Naive thymus-derived CD4-positive, alpha-beta T cell (primary cell): ENCODE results near the gene SIGLEC6. TPM values are rescaled to one million over a fixed set of nuclear protein-coding genes. Genes with fewer than 3 reads are reported as not detected.

Source experiments
- ATAC-seq: fragments of 150-1000 bp; cut with Tn5 transposase; 2 replicates; pipeline ENCODE4 v1.10.0; 2021; ENCODE audit warnings: mild to moderate bottlenecking, moderate library complexity
- CTCF ChIA-PET: fragments of 350-600 bp; sonication (Branson Sonifier 250); formaldehyde crosslinking; loops from one replicate; lab custom pipeline; 2021; ENCODE audit warnings: antibody characterized with exemption; lab: Charles Lee
- POLR2A ChIA-PET: fragments of 350-600 bp; sonication (Branson Sonifier 250); formaldehyde crosslinking; loops from one replicate; lab custom pipeline; 2021; ENCODE audit warnings: antibody characterized with exemption, inconsistent platforms; lab: Charles Lee
- DNase-seq, 9 donors: peaks; one replicate each; pipeline versions ENCODE4 v3.0.0 to v3.0.0-alpha.2; 2020 to 2022; ENCODE audit warnings: mixed read lengths in 1 of 9
- H3K27ac ChIP-seq: one replicate; pipeline ENCODE4 v1.7.0; 2013; ENCODE audit warnings: mild to moderate bottlenecking, low read depth, low read length, moderate library complexity
- H3K27me3 ChIP-seq, 2 donors: one replicate each; pipeline ENCODE4 v1.7.0; 2013; ENCODE audit warnings: low read length in 2 of 2, mild to moderate bottlenecking in 2 of 2, moderate library complexity in 2 of 2; ENCODE audit not compliant: control insufficient read depth in 2 of 2, insufficient read depth in 2 of 2
- H3K36me3 ChIP-seq, 3 experiments: 1 replicate in 2 of 3; 2 replicates in 1 of 3; pipeline ENCODE4 v1.7.0; 2013; ENCODE audit warnings: low read length in 3 of 3, mild to moderate bottlenecking in 3 of 3, moderate library complexity in 1 of 3; ENCODE audit not compliant: insufficient read depth in 3 of 3, control insufficient read depth in 2 of 3
- H3K4me1 ChIP-seq, 2 donors: one replicate each; pipeline ENCODE4 v1.7.0; 2013; ENCODE audit warnings: low read length in 2 of 2, mild to moderate bottlenecking in 2 of 2, moderate library complexity in 1 of 2; ENCODE audit not compliant: control insufficient read depth in 2 of 2, insufficient read depth in 2 of 2
- H3K4me3 ChIP-seq: 2 replicates; pipeline ENCODE4 v1.7.0; 2013; ENCODE audit warnings: mild to moderate bottlenecking, low read length
- H3K9me3 ChIP-seq, 3 experiments: 1 replicate in 2 of 3; 2 replicates in 1 of 3; pipeline ENCODE4 v1.7.0; 2013; ENCODE audit warnings: low read length in 3 of 3; ENCODE audit not compliant: control insufficient read depth in 2 of 3
- H3K27ac Mint-ChIP-seq, 9 donors: one replicate each; pipeline ENCODE4 v1.8.0; 2020 to 2022; ENCODE audit warnings: mixed read lengths in 9 of 9, mild to moderate bottlenecking in 8 of 9, moderate library complexity in 5 of 9, inconsistent platforms in 2 of 9
- H3K27me3 Mint-ChIP-seq, 5 donors: one replicate each; pipeline ENCODE4 v1.8.0; 2021 to 2022; ENCODE audit warnings: mixed read lengths in 5 of 5, mild to moderate bottlenecking in 1 of 5
- H3K36me3 Mint-ChIP-seq, 5 donors: one replicate each; pipeline ENCODE4 v1.8.0; 2020 to 2022; ENCODE audit warnings: mixed read lengths in 5 of 5, mild to moderate bottlenecking in 3 of 5, inconsistent platforms in 1 of 5
- H3K4me1 Mint-ChIP-seq, 7 donors: one replicate each; pipeline ENCODE4 v1.8.0; 2020 to 2022; ENCODE audit warnings: mixed read lengths in 7 of 7, mild to moderate bottlenecking in 3 of 7, inconsistent platforms in 1 of 7
- H3K4me3 Mint-ChIP-seq, 10 donors: one replicate each; pipeline ENCODE4 v1.8.0; 2020 to 2022; ENCODE audit warnings: mild to moderate bottlenecking in 10 of 10, mixed read lengths in 10 of 10, moderate library complexity in 6 of 10, inconsistent platforms in 2 of 10
- H3K9me3 Mint-ChIP-seq, 11 donors: one replicate each; pipeline ENCODE4 v1.8.0; 2020 to 2022; ENCODE audit warnings: mixed read lengths in 11 of 11, mild to moderate bottlenecking in 4 of 11, inconsistent platforms in 1 of 11, moderate library complexity in 1 of 11
- intact Hi-C, 2 donors: fragments of 100-400 bp; cut with micrococcal nuclease; formaldehyde crosslinking; loops; one replicate each; pipeline ENCODE4 v1.15.1; 2023
- polyA plus RNA-seq, 2 donors: library from polyadenylated mRNA; unstranded; fragments of 300-500 nt; fragmentation: Illumina TruSeq; gene quantifications; one replicate each; pipeline ENCODE4 v1.2.3, GENCODE V29; 2021
- total RNA-seq, 6 experiments: library from RNA in 5 of 6; stranded (reverse) in 5 of 6; gene quantifications; 1 replicate in 5 of 6; 2 replicates in 1 of 6; pipeline ENCODE4 v1.2.3 and lab custom pipeline; 2021 to 2026

Gene SIGLEC6
- total and polyA plus RNA-seq, 7 experiments from 2014 or later = 0.46 to 2.5 (median 0.64) TPM; not detected in 2

DNA sequence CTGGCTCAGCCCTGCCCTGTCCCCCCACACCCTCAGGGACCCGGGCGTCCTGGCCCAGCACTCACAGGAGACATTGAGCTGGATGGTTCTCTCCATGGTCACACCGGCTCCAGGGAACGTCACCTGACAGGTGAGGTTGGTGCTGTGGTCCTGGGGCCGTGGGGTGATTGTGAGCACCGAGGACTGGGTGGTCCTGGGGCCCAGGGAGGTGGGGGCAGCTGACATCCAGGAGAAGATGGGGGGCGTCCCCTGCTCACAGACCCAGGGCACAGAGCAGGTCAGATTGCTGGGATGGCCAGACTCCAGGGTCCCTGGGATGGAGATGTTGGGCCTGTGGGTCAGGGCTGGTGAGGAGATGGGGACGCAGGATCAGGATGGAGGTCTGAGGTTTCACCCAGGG is 854 bp downstream of the SIGLEC6 start:
- no peak for DNase-seq
- POLR2A ChIA-PET = no interaction called here
- no peak overlapping the region for H3K4me3 Mint-ChIP-seq
- CTCF ChIA-PET = no interaction called here
- Histone ChIP-seq H3K27ac (no peak overlapping the region), H3K9me3 (no peaks in the 10 kb centered on the region), H3K27me3 (peaks cover 0 to 7% of the 10 kb centered on the region in 2 donors), H3K4me3 (no peak overlapping the region), H3K36me3 (no peaks in the 10 kb centered on the region), H3K4me1 (no peaks in the 10 kb centered on the region)
- intact Hi-C loops = no loop called here
- H3K27me3 Mint-ChIP-seq = peaks cover 38 to 50% (median 49%) of the 10 kb centered on the region in 5 donors
- ATAC-seq = no peak
- peaks cover 0 to 6% (median 0%) of the 10 kb centered on the region in 7 donors for H3K4me1 Mint-ChIP-seq
- H3K27ac Mint-ChIP-seq = no peak overlapping the region
- peaks cover 0 to 15% (median 4%) of the 10 kb centered on the region in 11 donors for H3K9me3 Mint-ChIP-seq
- H3K36me3 Mint-ChIP-seq = no peaks in the 10 kb centered on the region

DNA sequence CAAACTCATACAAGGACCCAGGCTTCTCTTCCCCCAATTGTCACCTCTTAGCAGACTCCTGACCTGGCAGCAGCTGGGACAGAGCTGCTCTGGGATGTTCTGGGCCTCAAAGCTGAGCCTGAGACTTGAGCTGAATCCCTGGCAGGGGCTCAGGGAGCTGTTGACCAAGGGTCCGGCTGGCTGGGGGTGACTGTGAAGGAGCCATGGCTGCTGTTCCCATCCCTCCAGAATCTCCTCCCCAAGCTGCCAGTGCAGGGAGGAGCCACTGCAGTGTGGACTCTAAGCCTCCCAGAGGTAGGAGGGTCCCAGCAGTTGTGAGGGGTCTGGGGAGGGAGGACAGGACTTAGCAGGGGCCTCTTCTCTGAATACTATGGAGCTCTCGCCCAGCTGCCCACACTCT is 2.2 kb downstream of the SIGLEC6 start:
- ATAC-seq (no peak), DNase-seq (no peak)
- intact Hi-C loops = no loop called here
- ChIA-PET CTCF (no interaction called here), POLR2A (no interaction called here)
- Mint-ChIP-seq H3K4me3 (no peak overlapping the region), H3K4me1 (peaks cover 0 to 6% (median 0%) of the 10 kb centered on the region in 7 donors), H3K9me3 (peaks cover 0 to 5% (median 0%) of the 10 kb centered on the region in 11 donors), H3K36me3 (no peaks in the 10 kb centered on the region), H3K27me3 (peaks cover 29 to 41% (median 40%) of the 10 kb centered on the region in 5 donors), H3K27ac (no peak overlapping the region)
- Histone ChIP-seq H3K4me1 (no peaks in the 10 kb centered on the region), H3K4me3 (no peak overlapping the region), H3K27ac (no peak overlapping the region), H3K9me3 (no peaks in the 10 kb centered on the region), H3K36me3 (no peaks in the 10 kb centered on the region), H3K27me3 (peaks cover 0 to 7% of the 10 kb centered on the region in 2 donors)

DNA sequence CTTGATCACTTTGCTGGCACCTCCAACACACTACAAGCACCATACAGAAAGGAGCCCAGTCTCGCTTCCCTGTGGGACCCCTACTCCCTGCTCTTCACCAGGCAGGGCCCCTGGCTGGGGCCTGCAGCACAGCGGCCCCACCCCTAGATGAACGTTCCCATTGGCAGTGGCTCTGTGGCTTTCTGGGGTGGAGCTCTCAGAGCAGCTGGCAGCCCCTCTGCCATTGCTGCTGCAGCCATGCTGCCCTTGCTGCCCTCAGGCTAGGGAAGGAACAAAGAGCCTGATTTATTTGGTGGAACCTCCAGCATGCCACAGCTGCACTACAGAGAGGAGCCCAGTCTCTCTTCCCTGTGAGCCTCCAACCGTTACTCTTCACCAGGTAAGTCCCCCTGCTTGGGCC is 5.8 kb downstream of the SIGLEC6 start:
- H3K27me3 ChIP-seq = no peaks in the 10 kb centered on the region
- Mint-ChIP-seq H3K27ac (no peak overlapping the region), H3K4me1 (peaks cover 0 to 2% (median 0%) of the 10 kb centered on the region in 7 donors), H3K27me3 (peaks cover 28 to 50% (median 34%) of the 10 kb centered on the region in 5 donors), H3K36me3 (no peaks in the 10 kb centered on the region), H3K4me3 (no peak overlapping the region), H3K9me3 (peaks cover 0 to 3% (median 0%) of the 10 kb centered on the region in 11 donors)
- ChIA-PET CTCF (no interaction called here), POLR2A (no interaction called here)
- no peak overlapping the region for H3K27ac ChIP-seq
- intact Hi-C loops = no loop called here
- DNase-seq = no peak
- ATAC-seq = no peak
- H3K4me1 ChIP-seq = no peaks in the 10 kb centered on the region
- no peak overlapping the region for H3K4me3 ChIP-seq
- H3K36me3 ChIP-seq = no peaks in the 10 kb centered on the region
- H3K9me3 ChIP-seq = no peaks in the 10 kb centered on the region

DNA sequence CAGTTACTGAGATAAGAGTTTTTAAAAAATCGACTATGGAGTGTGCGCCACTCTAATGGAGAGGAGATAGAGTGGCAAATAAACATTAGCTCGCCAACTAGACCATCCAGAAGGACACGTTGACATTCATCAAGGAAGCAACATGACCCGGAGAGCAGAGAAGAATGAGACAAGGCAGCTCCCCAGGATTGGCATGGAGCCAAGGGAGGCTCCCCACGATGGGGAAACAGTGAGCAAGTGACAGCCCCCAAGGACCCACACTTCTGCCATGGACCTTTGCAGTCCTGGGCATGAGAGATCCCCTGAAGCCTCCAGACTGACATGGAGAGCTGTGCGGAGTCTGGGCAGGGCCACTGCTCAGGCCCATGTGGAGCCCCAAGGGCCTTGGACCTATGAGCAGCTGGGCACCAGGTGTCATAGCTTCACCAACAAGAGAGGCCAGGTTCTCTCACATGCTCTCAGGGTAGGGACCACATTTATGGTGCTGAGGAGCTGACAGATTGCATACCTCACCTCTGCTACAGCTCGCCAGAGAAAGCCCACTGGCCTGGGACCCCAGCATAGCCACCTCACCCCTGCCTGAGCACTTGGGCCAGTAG is 6.7 kb downstream of the SIGLEC6 start:
- Histone ChIP-seq H3K27ac (no peak overlapping the region), H3K4me1 (no peaks in the 10 kb centered on the region), H3K36me3 (no peaks in the 10 kb centered on the region), H3K27me3 (no peaks in the 10 kb centered on the region), H3K4me3 (no peak overlapping the region), H3K9me3 (no peaks in the 10 kb centered on the region)
- peaks cover 0 to 3% (median 0%) of the 10 kb centered on the region in 11 donors for H3K9me3 Mint-ChIP-seq
- POLR2A ChIA-PET = no interaction called here
- no peak for DNase-seq
- CTCF ChIA-PET = no interaction called here
- H3K27ac Mint-ChIP-seq = no peak overlapping the region
- intact Hi-C loops = no loop called here
- H3K4me3 Mint-ChIP-seq = no peak overlapping the region
- H3K4me1 Mint-ChIP-seq = peaks cover 0 to 4% (median 0%) of the 10 kb centered on the region in 7 donors
- no peaks in the 10 kb centered on the region for H3K36me3 Mint-ChIP-seq
- H3K27me3 Mint-ChIP-seq = peaks cover 20 to 45% (median 34%) of the 10 kb centered on the region in 5 donors
- ATAC-seq = no peak

GRCh38 chr19:51521781-51522180 is 9.7 kb downstream of the SIGLEC6 start:
- Mint-ChIP-seq H3K27ac (no peak overlapping the region), H3K27me3 (peaks cover 24 to 52% (median 43%) of the 10 kb centered on the region in 5 donors), H3K36me3 (peaks cover 0 to 4% (median 3%) of the 10 kb centered on the region in 5 donors), H3K4me3 (no peak overlapping the region), H3K4me1 (peaks cover 0 to 4% (median 0%) of the 10 kb centered on the region in 7 donors), H3K9me3 (peaks cover 0 to 3% (median 0%) of the 10 kb centered on the region in 11 donors)
- Histone ChIP-seq H3K4me1 (no peaks in the 10 kb centered on the region), H3K27ac (no peak overlapping the region), H3K36me3 (no peaks in the 10 kb centered on the region), H3K27me3 (no peaks in the 10 kb centered on the region), H3K4me3 (no peak overlapping the region), H3K9me3 (no peaks in the 10 kb centered on the region)
- POLR2A ChIA-PET = no interaction called here
- CTCF ChIA-PET = interaction anchor here (1.1 kb wide), 1 partner anchor 100 kb away, joined by 4 read pairs; no protein-coding TSS in a partner anchor
- ATAC-seq = no peak
- intact Hi-C loops = no loop called here
- no peak for DNase-seq

- H3K27ac ChIP-seq = no peak overlapping the region
- peaks cover 0 to 3% (median 0%) of the 10 kb centered on the region in 11 donors for H3K9me3 Mint-ChIP-seq
- H3K27me3 Mint-ChIP-seq = peaks cover 23 to 55% (median 46%) of the 10 kb centered on the region in 5 donors
- H3K4me3 ChIP-seq = no peak overlapping the region
- ATAC-seq = no peak
- intact Hi-C loops = no loop called here
- no peaks in the 10 kb centered on the region for H3K4me1 ChIP-seq
- ChIA-PET CTCF (interaction anchor here (1.1 kb wide), 1 partner anchor 100 kb away, joined by 4 read pairs; no protein-coding TSS in a partner anchor), POLR2A (no interaction called here)
- no peak overlapping the region for H3K27ac Mint-ChIP-seq
- H3K36me3 ChIP-seq = no peaks in the 10 kb centered on the region
- H3K9me3 ChIP-seq = no peaks in the 10 kb centered on the region
- DNase-seq = no peak
- no peak overlapping the region for H3K4me3 Mint-ChIP-seq
- H3K4me1 Mint-ChIP-seq = peaks cover 0 to 4% (median 0%) of the 10 kb centered on the region in 7 donors
- no peaks in the 10 kb centered on the region for H3K27me3 ChIP-seq
- H3K36me3 Mint-ChIP-seq = peaks cover 0 to 4% (median 3%) of the 10 kb centered on the region in 5 donors
Observed at GRCh38 chr19:51521357-51521756, 10.1 kb downstream of the SIGLEC6 start.

DNA sequence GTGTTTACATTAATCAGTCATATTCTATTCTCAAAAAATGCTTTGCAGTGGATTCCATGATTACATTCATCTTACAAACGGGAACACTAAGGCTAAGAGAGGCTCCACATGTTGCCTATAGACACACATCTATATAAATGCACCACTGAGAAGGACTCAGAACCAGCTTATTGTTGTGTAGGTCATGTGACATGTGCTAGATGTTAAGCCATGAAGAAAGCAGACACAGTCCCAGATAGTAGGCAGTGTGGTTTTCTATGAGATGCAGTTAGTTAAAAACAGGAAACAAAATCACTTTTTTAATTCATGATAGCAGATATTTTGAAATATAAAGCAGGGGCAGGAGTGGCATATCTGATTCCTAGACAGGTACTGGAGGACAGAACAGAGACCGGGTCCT is 10.7 kb downstream of the SIGLEC6 start:
- H3K27me3 Mint-ChIP-seq = peaks cover 26 to 58% (median 46%) of the 10 kb centered on the region in 5 donors
- H3K4me3 ChIP-seq = no peak overlapping the region
- H3K4me1 Mint-ChIP-seq = peaks cover 0 to 4% (median 0%) of the 10 kb centered on the region in 7 donors

More for the DNA sequence above, 10.7 kb downstream of the SIGLEC6 start:
- Histone ChIP-seq H3K27me3 (no peaks in the 10 kb centered on the region), H3K9me3 (no peaks in the 10 kb centered on the region), H3K36me3 (no peaks in the 10 kb centered on the region), H3K27ac (no peak overlapping the region), H3K4me1 (no peaks in the 10 kb centered on the region)
- ATAC-seq (no peak), DNase-seq (no peak)
- Mint-ChIP-seq H3K36me3 (peaks cover 0 to 4% (median 3%) of the 10 kb centered on the region in 5 donors), H3K9me3 (peaks cover 0 to 3% (median 0%) of the 10 kb centered on the region in 11 donors), H3K4me3 (no peak overlapping the region), H3K27ac (no peak overlapping the region)
- intact Hi-C loops = no loop called here
- ChIA-PET POLR2A (no interaction called here), CTCF (no interaction called here)
